GM12891 (cell line): ENCODE data around the gene CLK3.

Experiments
- PAX5 ChIP-seq: IDR thresholded peaks from 2 replicates; pipeline ENCODE4 v1.6.1; 2011; ENCODE audit warnings: low read length, moderate library complexity, mild to moderate bottlenecking; ENCODE audit not compliant: insufficient read depth, severe bottlenecking
- POLR2A ChIP-seq: IDR thresholded peaks from 2 replicates; pipeline ENCODE4 v1.6.1; 2011; ENCODE audit warnings: low read depth, low read length, control low read depth
- POLR2AphosphoS5 ChIP-seq: IDR thresholded peaks from 2 replicates; pipeline ENCODE4 v1.6.1; 2011; ENCODE audit warnings: low read depth, low read length, control low read depth
- POU2F2 ChIP-seq: IDR thresholded peaks from 2 replicates; pipeline ENCODE4 v1.6.1; 2011; ENCODE audit warnings: low read depth, mild to moderate bottlenecking, control low read depth, low read length, moderate library complexity
- SPI1 ChIP-seq: IDR thresholded peaks from 2 replicates; pipeline ENCODE4 v1.6.1; 2011; ENCODE audit warnings: low read depth, low read length, control low read depth
- TAF1 ChIP-seq: IDR thresholded peaks from 2 replicates; pipeline ENCODE4 v1.6.1; 2011; ENCODE audit warnings: low read depth, low read length, control low read depth

DNA sequence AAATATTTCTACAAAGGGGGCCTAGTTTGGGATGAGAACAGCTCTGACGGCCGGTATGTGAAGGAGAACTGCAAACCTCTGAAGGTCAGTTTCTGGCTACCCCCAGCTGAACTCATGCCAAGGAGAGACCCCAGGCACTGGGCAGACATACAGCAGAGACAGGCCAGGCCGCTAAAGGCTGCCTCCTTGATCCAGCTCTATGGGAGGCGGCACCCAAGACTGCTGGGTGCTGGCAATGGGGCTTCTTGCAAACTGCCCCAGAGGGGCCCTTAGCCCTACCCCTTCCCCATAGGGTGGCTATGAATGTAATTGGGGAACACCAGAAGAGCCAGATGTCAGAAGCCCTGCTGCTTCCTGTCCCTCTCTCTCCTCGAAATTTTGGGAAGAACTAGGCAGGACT, 13.3 kb downstream of the CLK3 start:
- no peak for TF ChIP-seq POLR2A
- no peak for TF ChIP-seq TAF1
- no peak for TF ChIP-seq POLR2AphosphoS5
- no peak for TF ChIP-seq SPI1
- TF ChIP-seq POU2F2 = no peak
- TF ChIP-seq PAX5 = no peak
